HG03066 (cell line): ENCODE results near the gene GRAMD1B.

Experiments
- ATAC-seq: cut with Tn5 transposase; IDR thresholded peaks from one replicate; pipeline ENCODE4 v1.9.1; 2021; ENCODE audit warnings: low read depth; ENCODE audit not compliant: unreplicated experiment

The GRAMD1B gene

DNA sequence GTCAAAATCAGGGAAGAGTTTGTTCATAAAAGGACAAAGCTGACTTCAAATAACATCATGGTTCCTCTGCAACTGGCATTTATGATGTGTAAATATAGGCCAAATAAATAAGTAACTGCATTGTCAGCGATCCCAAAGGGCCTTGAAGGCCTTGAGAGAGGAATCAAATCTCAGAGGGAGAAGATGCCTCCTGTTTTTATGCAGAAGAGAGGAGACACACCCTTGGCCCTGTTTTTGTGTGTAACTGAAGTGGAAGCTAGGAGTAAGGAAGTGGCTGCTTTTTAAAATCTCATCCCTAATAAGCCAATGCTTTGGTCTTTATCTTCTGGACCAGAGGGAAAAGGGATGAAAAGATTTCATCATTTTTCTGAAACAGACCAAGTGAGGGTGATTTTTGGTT is 240.0 kb downstream of the GRAMD1B start:
- ATAC-seq, result no peak

DNA sequence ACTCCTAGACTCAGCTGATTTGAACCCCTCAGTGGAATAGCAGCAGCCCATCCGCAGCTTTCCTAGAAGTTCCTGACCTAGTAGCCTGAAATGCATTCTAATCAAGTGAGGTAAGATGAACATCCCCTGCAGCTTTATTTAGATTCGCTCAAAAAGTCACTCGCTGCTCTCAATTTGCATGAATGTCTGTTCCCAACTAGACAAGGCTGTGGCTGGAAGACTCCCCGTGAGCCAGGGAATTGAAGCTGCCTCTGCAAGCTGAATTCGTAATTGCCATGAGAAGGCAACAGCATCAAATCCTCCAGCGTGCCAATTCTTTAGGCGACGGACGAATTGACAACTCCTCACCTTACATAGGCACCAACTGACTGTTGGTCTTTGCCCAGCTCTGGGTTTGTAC is 241.5 kb downstream of the GRAMD1B start:
- ATAC-seq, result no peak

DNA sequence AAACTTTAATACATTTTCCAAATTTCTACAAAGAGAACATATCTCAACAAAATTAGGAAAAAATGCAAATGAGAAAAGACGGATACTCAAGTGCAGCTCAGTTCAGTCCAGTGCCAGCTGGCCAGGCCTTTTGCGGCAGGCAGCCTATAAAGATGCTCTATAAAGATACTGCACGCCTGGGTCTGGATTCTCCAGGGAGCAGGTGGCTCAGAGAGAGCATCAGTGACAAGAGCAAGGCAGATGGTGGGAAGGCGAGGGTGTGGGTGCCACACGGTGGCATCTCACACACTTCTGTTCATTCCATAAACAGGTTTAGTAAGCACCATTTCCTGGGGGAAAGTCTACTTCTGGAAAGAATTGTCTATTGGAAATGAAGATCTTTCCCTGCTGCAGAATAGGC is 242.5 kb downstream of the GRAMD1B start:
- ATAC-seq, result no peak

DNA sequence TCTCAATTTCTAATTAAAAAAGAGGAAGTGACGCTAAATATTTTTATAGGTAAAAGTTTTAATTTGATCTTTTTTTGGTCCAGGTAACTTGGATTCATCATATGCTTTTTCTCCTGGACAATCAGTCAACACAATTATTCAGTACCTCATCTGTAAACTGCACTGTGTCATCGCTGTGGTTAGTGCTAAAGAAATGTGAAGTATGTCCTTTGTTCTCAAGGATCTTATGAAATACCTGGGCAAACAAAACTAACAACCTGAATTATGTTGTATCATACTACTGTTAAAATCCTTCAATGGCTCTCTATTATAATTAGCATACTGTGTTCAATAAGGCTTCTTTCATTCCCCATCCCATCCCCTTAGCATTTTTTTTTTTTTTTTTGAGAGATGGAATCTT is 244.2 kb downstream of the GRAMD1B start:
- no peak for ATAC-seq
